Endodermal cell (in vitro differentiated cells): ENCODE data around the gene TIMP2. TPM values are rescaled to one million over a fixed set of nuclear protein-coding genes. Genes with fewer than 3 reads are reported as not detected.

Experiments used
- DNase-seq: peaks from one replicate; pipeline ENCODE4 v3.0.0-alpha.2; 2017
- H3K27ac ChIP-seq: 2 replicates; pipeline ENCODE4 v1.5.1; 2013; ENCODE audit warnings: mild to moderate bottlenecking, low read depth, low read length, moderate library complexity
- H3K27me3 ChIP-seq: 2 replicates; pipeline ENCODE4 v1.6.1; 2013; ENCODE audit warnings: mild to moderate bottlenecking, low read length, moderate library complexity; ENCODE audit not compliant: insufficient read depth, control insufficient read depth, poor library complexity, severe bottlenecking
- H3K36me3 ChIP-seq: 2 replicates; pipeline ENCODE4 v1.7.0; 2013; ENCODE audit warnings: mild to moderate bottlenecking, low read length, moderate library complexity; ENCODE audit not compliant: control insufficient read depth, insufficient read depth
- H3K4me1 ChIP-seq: one replicate; pipeline ENCODE4 v1.7.0; 2013; ENCODE audit warnings: low read length; ENCODE audit not compliant: control insufficient read depth, insufficient read depth
- H3K4me3 ChIP-seq: 2 replicates; pipeline ENCODE4 v1.5.1; 2013; ENCODE audit warnings: mild to moderate bottlenecking, low read length, moderate library complexity
- H3K9ac ChIP-seq: 2 replicates; pipeline ENCODE4 v1.6.1; 2013; ENCODE audit warnings: mild to moderate bottlenecking, low read length, moderate library complexity; ENCODE audit not compliant: poor library complexity, severe bottlenecking; ENCODE audit errors: extremely low read depth
- H3K9me3 ChIP-seq: 2 replicates; pipeline ENCODE4 v1.6.1; 2013; ENCODE audit warnings: mild to moderate bottlenecking, low read length, moderate library complexity; ENCODE audit not compliant: control insufficient read depth
- H3K27ac Mint-ChIP-seq: 2 replicates; pipeline ENCODE4 v1.8.0; 2020; ENCODE audit warnings: mixed read lengths
- H3K27me3 Mint-ChIP-seq: 2 replicates; pipeline ENCODE4 v1.8.0; 2021; ENCODE audit warnings: mild to moderate bottlenecking, mixed read lengths; ENCODE audit not compliant: insufficient read depth
- H3K36me3 Mint-ChIP-seq: 2 replicates; pipeline ENCODE4 v1.8.0; 2020; ENCODE audit warnings: low read depth, mixed read lengths
- H3K4me1 Mint-ChIP-seq: 2 replicates; pipeline ENCODE4 v1.8.0; 2020; ENCODE audit warnings: mixed read lengths
- H3K4me3 Mint-ChIP-seq: 2 replicates; pipeline ENCODE4 v1.8.0; 2020; ENCODE audit warnings: mild to moderate bottlenecking, moderate library complexity, mixed read lengths
- H3K9me3 Mint-ChIP-seq: 2 replicates; pipeline ENCODE4 v1.8.0; 2020; ENCODE audit warnings: mild to moderate bottlenecking, mixed read lengths
- WGBS, 2 experiments: methylation state at CpG; one replicate each; pipeline versions ENCODE4 v1.1.5 to v1.1.7; 2013; ENCODE audit warnings: missing lambda C conversion rate in 2 of 2, mixed read lengths in 1 of 2; ENCODE audit not compliant: insufficient coverage in 1 of 2, insufficient read length in 1 of 2; 5-methylcytosine and 5-hydroxymethylcytosine counted together
- total RNA-seq, 2 donors: library from RNA; stranded (reverse); fragmentation: NEBNext Ultra II Directional in 1 of 2; extraction: Animal tissue kit (Norgen Biotek cat#: 25700) in 1 of 2; gene quantifications; 2 replicates in 1 of 2; 3 replicates in 1 of 2; pipeline ENCODE4 v1.2.1, GENCODE V29; 2021
- TF ChIP-seq, protein P1 (sequence below): fragments of 200-600 bp; sonication (generic); conservative IDR thresholded peaks from 2 replicates; pipeline ENCODE4 v1.5.0; 2021; ENCODE audit warnings: antibody characterized with exemption, mild to moderate bottlenecking

TIMP2 gene
- total RNA-seq, 2 donors from 2014 or later, result 36.9 to 42.7 TPM

GRCh38 chr17:78885956-78886355, 39.2 kb downstream of the TIMP2 start:
- no peaks in the 10 kb centered on the region for H3K9me3 Mint-ChIP-seq
- WGBS, 2 experiments, result 91 to 97% methylated on average over 5 to 8 of the region's 8 CpGs
- no peak overlapping the region for H3K27ac Mint-ChIP-seq
- Histone ChIP-seq H3K27me3 (no peaks in the 10 kb centered on the region), H3K9ac (no peak overlapping the region), H3K9me3 (no peaks in the 10 kb centered on the region), H3K27ac (no peak overlapping the region), H3K36me3 (no peaks in the 10 kb centered on the region), H3K4me1 (peaks cover 6% of the 10 kb centered on the region), H3K4me3 (no peak overlapping the region)
- no peaks in the 10 kb centered on the region for H3K27me3 Mint-ChIP-seq
- TF ChIP-seq, protein P1, sequence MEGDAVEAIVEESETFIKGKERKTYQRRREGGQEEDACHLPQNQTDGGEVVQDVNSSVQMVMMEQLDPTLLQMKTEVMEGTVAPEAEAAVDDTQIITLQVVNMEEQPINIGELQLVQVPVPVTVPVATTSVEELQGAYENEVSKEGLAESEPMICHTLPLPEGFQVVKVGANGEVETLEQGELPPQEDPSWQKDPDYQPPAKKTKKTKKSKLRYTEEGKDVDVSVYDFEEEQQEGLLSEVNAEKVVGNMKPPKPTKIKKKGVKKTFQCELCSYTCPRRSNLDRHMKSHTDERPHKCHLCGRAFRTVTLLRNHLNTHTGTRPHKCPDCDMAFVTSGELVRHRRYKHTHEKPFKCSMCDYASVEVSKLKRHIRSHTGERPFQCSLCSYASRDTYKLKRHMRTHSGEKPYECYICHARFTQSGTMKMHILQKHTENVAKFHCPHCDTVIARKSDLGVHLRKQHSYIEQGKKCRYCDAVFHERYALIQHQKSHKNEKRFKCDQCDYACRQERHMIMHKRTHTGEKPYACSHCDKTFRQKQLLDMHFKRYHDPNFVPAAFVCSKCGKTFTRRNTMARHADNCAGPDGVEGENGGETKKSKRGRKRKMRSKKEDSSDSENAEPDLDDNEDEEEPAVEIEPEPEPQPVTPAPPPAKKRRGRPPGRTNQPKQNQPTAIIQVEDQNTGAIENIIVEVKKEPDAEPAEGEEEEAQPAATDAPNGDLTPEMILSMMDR, result no peak
- no peaks in the 10 kb centered on the region for H3K36me3 Mint-ChIP-seq
- no peak for DNase-seq
- no peak overlapping the region for H3K4me3 Mint-ChIP-seq
- peaks cover 14% of the 10 kb centered on the region for H3K4me1 Mint-ChIP-seq

DNA sequence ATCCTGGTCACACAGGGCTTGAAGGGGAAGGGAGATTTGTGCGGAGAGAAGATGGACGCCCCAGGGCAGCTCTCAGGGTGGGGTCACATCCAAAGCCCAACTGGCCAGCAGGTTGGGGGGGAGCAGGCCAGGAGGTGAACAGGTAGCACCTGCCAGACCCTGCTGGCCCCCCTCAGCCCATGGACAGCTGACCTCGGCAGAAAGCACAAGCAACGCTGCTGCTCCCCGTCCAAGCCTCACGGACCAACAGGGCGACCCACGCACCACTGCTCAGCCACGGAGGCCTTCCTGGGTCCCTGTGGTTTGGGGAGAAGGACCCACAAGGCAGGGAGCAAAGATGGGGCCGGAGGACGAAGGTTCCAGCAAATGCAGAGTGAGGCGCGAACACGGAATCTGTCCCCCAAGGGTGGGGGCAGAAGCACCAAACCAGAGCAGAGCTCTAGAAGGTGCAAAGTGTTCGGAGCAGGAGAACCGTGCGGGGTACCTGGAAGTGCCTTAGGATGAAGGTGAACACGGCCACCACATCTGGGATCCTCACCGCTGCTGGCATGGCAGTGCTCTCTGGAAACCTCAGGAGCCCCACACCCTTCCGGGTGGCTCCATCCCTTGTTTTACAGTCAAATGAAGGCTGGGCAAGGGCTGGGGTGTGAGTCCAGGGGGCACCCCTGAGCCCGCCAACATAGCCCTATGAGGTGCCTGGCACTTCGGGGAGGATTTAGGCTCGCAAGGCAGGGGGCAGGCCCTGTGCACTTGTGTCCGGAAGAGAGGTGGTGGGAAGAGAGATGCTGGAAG, 40.1 kb downstream of the TIMP2 start:
- H3K4me3 Mint-ChIP-seq, result no peak overlapping the region
- H3K27ac ChIP-seq, result peak overlapping the region; percentile 94

GRCh38 chr17:78884148-78884825, 40.9 kb downstream of the TIMP2 start:
- H3K27me3 ChIP-seq, result no peaks in the 10 kb centered on the region
- H3K9me3 Mint-ChIP-seq, result no peaks in the 10 kb centered on the region
- H3K4me3 ChIP-seq, result no peak overlapping the region
- peak overlapping the region; percentile 94 for H3K27ac ChIP-seq
- 59 to 72% methylated on average over 13 to 20 of the region's 20 CpGs for WGBS, 2 experiments
- TF ChIP-seq, protein P1, result no peak
- peak overlapping the region; percentile 29 for H3K4me3 Mint-ChIP-seq
- H3K9ac ChIP-seq, result no peak overlapping the region
- DNase-seq, result peak; percentile 79
- H3K4me1 ChIP-seq, result peaks cover 6% of the 10 kb centered on the region
- H3K9me3 ChIP-seq, result no peaks in the 10 kb centered on the region
- no peaks in the 10 kb centered on the region for H3K36me3 Mint-ChIP-seq
- H3K27me3 Mint-ChIP-seq, result no peaks in the 10 kb centered on the region
- peak overlapping the region; percentile 88 for H3K27ac Mint-ChIP-seq
- no peaks in the 10 kb centered on the region for H3K36me3 ChIP-seq
- H3K4me1 Mint-ChIP-seq, result peaks cover 15% of the 10 kb centered on the region

More for the DNA sequence above, 40.1 kb downstream of the TIMP2 start:
- TF ChIP-seq, protein P1, result no peak
- Mint-ChIP-seq H3K27me3 (no peaks in the 10 kb centered on the region), H3K27ac (peak overlapping the region; percentile 88), H3K4me1 (peaks cover 14% of the 10 kb centered on the region), H3K9me3 (no peaks in the 10 kb centered on the region), H3K36me3 (no peaks in the 10 kb centered on the region)
- no peaks in the 10 kb centered on the region for H3K27me3 ChIP-seq
- no peaks in the 10 kb centered on the region for H3K36me3 ChIP-seq
- H3K9me3 ChIP-seq, result no peaks in the 10 kb centered on the region
- peaks cover 6% of the 10 kb centered on the region for H3K4me1 ChIP-seq
- no peak overlapping the region for H3K9ac ChIP-seq
- DNase-seq, result no peak
- H3K4me3 ChIP-seq, result no peak overlapping the region
- WGBS, 2 experiments, result 94 to 97% methylated on average over 17 to 24 of the region's 24 CpGs
